GM19455 (cell line): ENCODE results near the gene GPX3.

Source experiments
- ATAC-seq: cut with Tn5 transposase; IDR thresholded peaks from one replicate; pipeline ENCODE4 v1.9.1; 2021; ENCODE audit not compliant: unreplicated experiment

The GPX3 gene

DNA sequence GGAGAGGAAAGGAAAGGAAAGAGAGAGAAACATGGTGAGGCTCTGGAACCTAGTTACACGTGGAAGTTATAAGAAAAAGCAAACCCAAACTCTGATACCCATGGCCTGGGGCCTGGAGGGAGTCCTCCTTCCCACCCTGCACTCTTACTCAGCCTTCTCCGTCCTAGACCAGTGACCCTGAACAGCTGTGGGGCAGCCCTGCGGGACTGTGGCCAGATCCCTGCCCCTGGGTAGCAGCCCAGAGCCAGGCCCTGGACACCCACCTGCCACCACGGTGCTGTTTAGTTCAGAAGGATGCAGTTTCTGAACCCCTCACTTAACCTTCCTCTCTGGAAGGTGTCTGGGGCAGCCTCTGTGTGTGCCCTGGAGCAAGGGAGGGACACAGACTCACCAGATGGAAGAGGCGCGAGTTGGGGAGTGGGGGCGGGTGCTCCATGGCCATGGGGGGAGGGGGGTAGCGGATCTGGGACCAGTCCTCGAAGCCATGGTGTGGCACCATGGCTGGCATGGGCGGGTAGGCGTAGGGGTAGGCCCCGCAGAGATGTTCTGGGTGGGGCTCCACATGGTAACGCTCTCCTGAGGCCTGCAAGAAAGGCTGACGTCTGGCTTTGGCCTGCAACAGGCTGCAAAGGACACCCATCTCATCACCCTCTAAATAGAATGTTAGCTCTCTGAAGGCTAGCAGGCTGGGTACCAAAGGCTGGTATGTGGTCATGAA is 13.0 kb downstream of the GPX3 start:
- no peak for ATAC-seq

DNA sequence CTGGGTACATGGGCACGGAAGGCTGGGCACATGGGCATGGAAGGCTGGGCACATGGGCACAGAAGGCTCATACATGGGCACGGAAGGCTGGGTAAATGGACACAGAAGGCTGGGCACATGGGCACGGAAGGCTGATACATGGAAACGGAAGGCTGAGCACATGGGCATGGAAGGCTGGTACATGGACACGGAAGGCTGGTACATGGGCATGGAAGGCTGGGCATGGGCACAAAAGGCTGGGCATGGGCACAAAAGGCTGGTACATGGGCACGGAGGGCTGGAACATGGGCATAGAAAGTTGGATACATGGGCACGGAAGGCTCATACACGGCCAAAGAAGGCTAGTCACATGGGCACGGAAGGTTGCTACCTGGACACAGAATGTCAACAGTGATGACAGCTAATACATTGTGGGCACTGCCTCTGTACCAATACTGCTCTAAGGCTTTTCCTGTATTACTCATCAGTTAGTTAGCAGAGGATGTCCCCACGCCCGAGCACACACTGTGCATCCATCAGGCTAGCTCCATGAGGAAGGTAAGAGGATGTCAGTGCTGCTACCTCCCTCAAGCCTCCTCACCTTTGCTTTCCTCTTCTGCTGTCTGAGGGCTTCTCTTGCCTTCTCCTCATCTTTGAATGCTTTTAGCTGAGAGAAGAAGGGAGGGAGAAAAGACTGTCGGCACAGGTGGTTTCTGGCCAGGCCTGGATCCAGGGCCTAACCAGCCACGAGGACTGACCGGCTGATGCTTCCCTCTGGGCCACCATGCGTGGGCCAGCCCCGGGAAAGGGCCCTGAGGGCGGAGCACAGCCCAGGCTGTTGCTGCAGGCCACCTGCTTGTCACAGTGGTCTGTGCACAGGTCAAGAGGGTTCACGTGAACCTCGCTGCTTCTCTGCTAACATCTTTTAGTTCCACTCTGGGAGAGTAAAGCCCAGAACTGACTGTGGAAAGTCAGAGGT is 14.3 kb downstream of the GPX3 start:
- no peak for ATAC-seq

GRCh38 chr5:151036556-151036955 is 16.2 kb downstream of the GPX3 start:
- no peak for ATAC-seq

- no peak for ATAC-seq
Observed at GRCh38 chr5:151037561-151038411, 17.4 kb downstream of the GPX3 start.

- no peak for ATAC-seq
Observed at GRCh38 chr5:151038412-151038745, 18.0 kb downstream of the GPX3 start.

- no peak for ATAC-seq
Observed at GRCh38 chr5:151038801-151039238, 18.4 kb downstream of the GPX3 start.

DNA sequence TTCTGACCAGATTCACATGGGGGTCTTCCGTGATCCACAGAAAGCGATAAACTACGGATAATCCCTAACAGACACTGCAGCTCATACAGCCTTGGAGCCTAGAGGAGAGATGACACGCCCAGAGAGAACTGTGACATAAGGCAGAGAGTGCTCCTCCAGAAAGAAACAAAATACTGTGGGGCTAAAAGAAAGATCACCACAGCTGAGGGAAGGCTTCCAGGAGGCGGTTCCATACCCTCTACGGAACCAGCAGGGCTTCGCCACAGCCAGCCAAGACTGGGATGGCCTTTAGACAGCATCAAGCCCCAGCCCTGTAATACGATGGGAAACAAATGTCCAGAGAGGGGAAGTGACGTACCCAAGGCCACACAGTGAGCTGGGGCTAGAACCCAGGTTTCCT is 19.3 kb downstream of the GPX3 start:
- ATAC-seq: no peak

DNA sequence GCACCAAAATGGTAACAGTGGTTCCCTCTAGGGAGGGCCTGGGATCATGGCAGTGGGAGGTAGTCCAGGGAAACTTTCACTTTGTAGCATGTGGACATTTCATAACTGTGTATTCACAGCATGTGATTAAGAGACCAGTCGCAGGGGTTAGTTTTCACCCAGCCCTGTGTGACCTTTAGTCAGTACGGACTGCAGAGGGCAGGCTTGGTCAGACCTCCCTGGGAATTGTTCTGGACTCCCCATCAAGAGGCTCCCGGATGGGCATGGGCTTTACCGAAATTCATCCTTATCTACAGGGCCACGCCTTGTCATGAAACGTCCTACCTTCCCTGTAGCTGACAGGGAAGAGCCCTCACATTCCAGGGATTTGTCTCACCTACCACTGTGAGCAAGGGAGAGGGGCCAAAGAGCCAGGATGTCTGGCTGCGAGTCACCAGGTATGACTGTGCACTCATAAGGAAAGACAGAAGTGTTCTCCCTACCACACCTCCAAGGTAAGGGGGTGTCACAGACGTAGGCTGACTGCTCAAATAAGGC is 19.9 kb downstream of the GPX3 start:
- no peak for ATAC-seq

DNA sequence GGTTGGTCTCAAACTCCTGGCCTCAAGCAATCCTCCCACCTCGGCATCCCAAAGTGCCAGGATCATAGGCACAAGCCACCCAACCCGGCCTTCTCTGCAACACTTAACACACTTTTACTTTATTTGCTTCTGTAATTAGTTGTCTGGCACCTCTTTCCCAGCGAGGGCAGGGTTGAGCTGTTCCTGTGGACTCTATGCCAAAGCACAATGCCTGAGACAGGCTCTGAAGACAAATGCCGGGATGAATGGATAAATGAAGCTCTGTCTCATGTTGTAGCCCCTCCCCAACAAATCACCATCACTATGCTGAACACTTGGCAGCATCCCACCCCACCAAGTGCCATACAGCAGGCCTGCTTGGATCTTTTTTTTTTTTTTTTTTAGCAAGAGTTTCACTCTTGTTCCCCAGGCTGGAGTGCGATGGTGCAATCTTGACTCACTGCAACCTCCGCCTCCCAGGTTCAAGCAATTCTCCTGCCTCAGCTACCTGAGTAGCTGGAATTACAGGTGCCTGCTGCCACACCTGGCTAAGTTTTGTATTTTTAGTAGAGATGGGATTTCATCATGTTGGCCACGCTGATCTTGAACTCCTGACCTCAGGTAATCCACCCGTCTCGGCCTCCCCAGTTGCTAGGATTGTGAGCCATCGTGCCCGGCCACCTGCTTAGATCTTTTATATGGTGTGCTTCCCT is 21.3 kb downstream of the GPX3 start:
- no peak for ATAC-seq

DNA sequence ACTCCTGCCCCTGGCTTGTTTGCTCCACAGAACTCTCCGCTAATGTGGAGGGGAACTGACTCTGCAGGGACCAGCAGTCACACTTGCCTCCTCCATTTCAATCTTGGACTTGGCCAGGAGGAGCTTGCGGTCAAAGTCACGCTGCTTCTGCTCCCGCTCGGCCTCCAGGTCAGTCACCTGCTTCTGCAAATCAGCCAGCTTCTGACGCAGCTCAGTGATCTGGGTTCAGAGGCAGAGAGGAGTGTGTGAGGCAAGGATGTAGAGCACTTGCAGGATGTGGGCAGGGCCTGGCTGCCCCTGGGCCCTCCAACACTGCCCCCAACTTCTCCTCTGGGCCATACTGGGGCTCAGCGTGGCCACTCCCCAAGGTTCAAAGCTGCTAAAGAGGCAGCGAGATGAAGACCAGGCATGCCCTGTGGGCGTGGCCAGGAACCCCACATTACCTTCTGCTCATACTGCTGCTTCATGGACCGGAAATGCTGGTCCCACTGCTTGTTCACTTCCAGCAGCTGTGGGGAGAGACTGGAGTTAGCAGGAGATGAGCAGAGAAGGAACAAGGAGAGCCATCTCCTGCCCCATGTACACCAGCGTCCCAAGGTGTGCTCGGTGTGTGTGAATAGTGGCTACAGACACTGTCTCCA is 22.2 kb downstream of the GPX3 start:
- no peak for ATAC-seq

- no peak for ATAC-seq
Observed at GRCh38 chr5:151047814-151048425, 27.5 kb downstream of the GPX3 start.

DNA sequence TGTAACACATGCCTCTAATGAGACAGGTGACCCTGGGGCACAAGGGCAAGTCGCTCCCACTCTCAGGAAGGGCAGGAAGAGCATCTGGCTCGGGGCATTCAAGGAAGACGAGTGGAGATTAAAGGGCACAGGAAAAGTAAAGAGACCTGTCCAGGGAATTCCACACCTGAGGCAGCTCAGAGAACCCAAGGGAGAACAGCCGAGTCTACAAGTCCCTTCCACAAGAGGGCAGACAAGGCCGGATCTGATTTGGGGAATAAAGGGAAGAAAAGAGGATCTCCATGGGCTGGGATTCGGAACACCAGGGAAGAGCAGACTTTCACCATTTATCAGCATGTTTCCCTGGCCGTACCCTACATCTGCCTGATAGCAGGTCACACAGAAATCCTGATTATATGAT is 28.1 kb downstream of the GPX3 start:
- ATAC-seq: no peak

- ATAC-seq: peak; percentile 76
Observed at GRCh38 chr5:151051066-151051930, 30.9 kb downstream of the GPX3 start.

DNA sequence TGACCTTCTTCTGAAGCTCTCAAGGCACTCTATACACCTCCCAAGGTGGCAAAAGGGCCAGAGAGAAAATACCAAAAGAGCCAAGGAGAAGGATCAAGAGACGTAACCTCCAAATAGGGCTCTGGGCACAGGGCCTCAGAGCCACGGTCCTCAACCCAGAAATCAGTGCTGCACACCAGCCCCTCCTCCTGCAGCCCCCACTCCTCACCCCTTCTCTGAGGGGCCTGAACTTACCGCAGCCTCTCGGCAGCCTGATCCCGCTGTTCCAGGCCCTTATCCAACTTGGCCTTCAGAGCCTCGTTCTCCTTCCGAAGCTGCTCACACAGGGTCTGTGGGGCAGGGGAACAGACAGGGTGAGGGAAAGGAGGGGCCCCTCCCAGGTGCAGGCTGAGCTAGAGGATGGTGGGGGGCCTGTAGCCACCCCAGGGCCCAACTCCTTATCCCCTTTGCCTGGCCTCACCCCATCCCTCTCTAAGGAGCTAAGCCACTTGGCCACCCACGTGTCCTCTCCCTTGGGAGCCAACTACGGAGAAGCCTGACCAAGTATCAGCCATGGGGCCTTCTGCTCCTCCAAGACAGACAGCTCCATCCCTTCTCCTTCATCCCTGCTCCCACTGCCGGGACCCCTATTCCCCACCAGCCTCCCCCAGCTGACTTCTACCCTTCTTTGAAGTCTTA is 31.7 kb downstream of the GPX3 start:
- ATAC-seq: peak; percentile 18

GRCh38 chr5:151052836-151053235 is 32.4 kb downstream of the GPX3 start:
- ATAC-seq: no peak

DNA sequence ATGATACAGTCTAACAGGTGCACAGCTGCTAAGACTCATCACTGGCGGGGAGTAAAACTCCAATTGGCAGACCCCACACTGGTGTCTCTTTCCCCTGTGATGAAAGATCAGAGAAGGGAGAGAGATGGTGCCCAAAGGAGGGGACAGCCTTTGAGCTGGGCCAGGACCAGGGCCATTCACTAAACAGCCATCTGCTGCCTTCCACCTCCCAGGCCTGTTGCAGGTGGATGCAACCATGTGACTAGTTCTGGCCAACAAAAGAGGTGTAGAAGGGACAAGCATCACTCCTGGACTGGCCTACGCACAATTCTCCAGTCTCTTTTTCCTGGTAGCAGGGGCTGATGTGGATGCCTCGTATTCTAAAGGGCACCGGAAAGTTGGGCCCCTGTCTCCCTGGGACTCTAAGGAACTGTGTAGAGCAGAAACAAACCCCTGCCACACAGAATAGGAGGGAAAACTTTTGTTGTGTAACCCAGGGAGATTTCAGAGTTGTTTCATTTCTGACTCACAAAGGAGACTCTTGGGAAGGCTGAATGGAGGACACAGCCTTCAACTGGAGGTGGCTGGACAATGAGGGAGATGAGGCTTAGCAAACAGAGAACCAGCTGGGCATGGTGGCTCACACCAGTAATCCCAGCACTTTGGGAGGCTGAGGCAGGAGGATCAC is 33.5 kb downstream of the GPX3 start:
- ATAC-seq: no peak

DNA sequence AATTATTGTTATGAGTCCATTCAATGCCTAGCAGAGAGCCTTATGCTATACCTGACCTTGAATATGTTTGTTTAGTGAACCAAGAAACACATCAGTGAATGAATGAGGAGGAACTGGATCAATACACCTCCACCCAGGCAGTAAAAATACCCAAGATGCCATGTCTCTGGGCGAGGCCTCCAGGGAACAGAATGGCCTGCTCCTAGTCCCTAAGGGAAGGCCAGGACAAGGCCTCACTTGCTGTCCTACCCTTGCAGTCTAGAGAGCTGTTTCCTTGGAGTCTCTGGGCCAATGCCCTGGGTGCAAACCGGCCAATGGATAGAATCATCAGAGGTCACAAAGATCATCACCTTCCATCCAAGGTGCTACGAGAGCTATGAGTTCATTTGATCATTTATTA is 34.3 kb downstream of the GPX3 start:
- no peak for ATAC-seq

- no peak for ATAC-seq
Observed at GRCh38 chr5:151055336-151055735, 34.9 kb downstream of the GPX3 start.
